A549 (cell line): Measurements from ENCODE around the gene KIF16B.

ENCODE experiments used
- CBX2 ChIP-seq: fragments of 200-600 bp; sonication (generic); IDR thresholded peaks from 2 replicates; pipeline ENCODE4 v1.6.1; 2016; ENCODE audit warnings: low read depth, mild to moderate bottlenecking, borderline replicate concordance
- CEBPB ChIP-seq, 2 experiments: fragments of >200 bp in 1 of 2; sonication (Bioruptor Twin) in 1 of 2; formaldehyde crosslinking in 1 of 2; IDR thresholded peaks; 2 replicates each; pipeline ENCODE4 v1.6.1; 2012 to 2016
- CTCF ChIP-seq: fragments of >200 bp; sonication (Bioruptor Twin); formaldehyde crosslinking; IDR thresholded peaks from 3 replicates; pipeline ENCODE4 v1.5.1; 2016
- EP300 ChIP-seq, 2 experiments: fragments of >200 bp; sonication (Bioruptor Twin); formaldehyde crosslinking; IDR thresholded peaks; 2 replicates in 1 of 2; 3 replicates in 1 of 2; pipeline ENCODE4 v1.6.1; 2016 to 2017
- FOSB ChIP-seq: fragments of 250-450 bp; sonication (Bioruptor Pico); IDR thresholded peaks from 2 replicates; pipeline ENCODE4 v1.5.0; 2020; ENCODE audit warnings: mild to moderate bottlenecking, moderate library complexity
- HDAC2 ChIP-seq: fragments of 200-600 bp; sonication (generic); IDR thresholded peaks from 2 replicates; pipeline ENCODE4 v1.6.1; 2016
- JUNB ChIP-seq: fragments of >200 bp; sonication (Bioruptor Twin); formaldehyde crosslinking; IDR thresholded peaks from 2 replicates; pipeline ENCODE4 v1.6.1; 2016
- MAX ChIP-seq: IDR thresholded peaks from 2 replicates; pipeline ENCODE4 v1.6.1; 2012
- MYC ChIP-seq: IDR thresholded peaks from 2 replicates; pipeline ENCODE4 v1.6.1; 2012; ENCODE audit warnings: mild to moderate bottlenecking, inconsistent platforms, low read length, improper control_type of control experiment, borderline replicate concordance
- NPAS2 ChIP-seq: fragments of 250-450 bp; sonication (Bioruptor Pico); IDR thresholded peaks from 2 replicates; pipeline ENCODE4 v1.8.0; 2022; ENCODE audit warnings: mild to moderate bottlenecking, moderate library complexity, borderline replicate concordance
- PHF8 ChIP-seq: fragments of 200-600 bp; sonication (generic); IDR thresholded peaks from 2 replicates; pipeline ENCODE4 v1.6.1; 2016; ENCODE audit warnings: low read depth, mild to moderate bottlenecking, antibody characterized with exemption, moderate library complexity, borderline replicate concordance
- POLR2A ChIP-seq: IDR thresholded peaks from 2 replicates; pipeline ENCODE4 v1.6.1; 2012; ENCODE audit warnings: mild to moderate bottlenecking, low read length
- RAD21 ChIP-seq, 2 experiments: fragments of >200 bp in 1 of 2; sonication (Bioruptor Twin) in 1 of 2; formaldehyde crosslinking in 1 of 2; IDR thresholded peaks in 1 of 2; conservative IDR thresholded peaks in 1 of 2; 2 replicates in 1 of 2; 3 replicates in 1 of 2; pipeline ENCODE4 v1.6.1; 2012 to 2018; ENCODE audit warnings: inconsistent platforms in 1 of 2
- TF ChIP-seq, protein P1 (sequence below): fragments of 200-600 bp; sonication (generic); IDR thresholded peaks from 2 replicates; pipeline ENCODE4 v1.6.1; 2016; ENCODE audit warnings: antibody characterized with exemption, mild to moderate bottlenecking, moderate library complexity

- TF ChIP-seq POLR2A: no peak
- no peak for TF ChIP-seq EP300 (IDR thresholded peaks at IDR 0.05)
- TF ChIP-seq CTCF: no peak
- no peak for TF ChIP-seq CBX2
- no peak for TF ChIP-seq RAD21 (conservative IDR thresholded peaks at IDR 0.05 in 1 of 2, IDR thresholded peaks at IDR 0.05 in 1 of 2)
- TF ChIP-seq CEBPB (IDR thresholded peaks at IDR 0.05): no peak
- TF ChIP-seq, protein P1, sequence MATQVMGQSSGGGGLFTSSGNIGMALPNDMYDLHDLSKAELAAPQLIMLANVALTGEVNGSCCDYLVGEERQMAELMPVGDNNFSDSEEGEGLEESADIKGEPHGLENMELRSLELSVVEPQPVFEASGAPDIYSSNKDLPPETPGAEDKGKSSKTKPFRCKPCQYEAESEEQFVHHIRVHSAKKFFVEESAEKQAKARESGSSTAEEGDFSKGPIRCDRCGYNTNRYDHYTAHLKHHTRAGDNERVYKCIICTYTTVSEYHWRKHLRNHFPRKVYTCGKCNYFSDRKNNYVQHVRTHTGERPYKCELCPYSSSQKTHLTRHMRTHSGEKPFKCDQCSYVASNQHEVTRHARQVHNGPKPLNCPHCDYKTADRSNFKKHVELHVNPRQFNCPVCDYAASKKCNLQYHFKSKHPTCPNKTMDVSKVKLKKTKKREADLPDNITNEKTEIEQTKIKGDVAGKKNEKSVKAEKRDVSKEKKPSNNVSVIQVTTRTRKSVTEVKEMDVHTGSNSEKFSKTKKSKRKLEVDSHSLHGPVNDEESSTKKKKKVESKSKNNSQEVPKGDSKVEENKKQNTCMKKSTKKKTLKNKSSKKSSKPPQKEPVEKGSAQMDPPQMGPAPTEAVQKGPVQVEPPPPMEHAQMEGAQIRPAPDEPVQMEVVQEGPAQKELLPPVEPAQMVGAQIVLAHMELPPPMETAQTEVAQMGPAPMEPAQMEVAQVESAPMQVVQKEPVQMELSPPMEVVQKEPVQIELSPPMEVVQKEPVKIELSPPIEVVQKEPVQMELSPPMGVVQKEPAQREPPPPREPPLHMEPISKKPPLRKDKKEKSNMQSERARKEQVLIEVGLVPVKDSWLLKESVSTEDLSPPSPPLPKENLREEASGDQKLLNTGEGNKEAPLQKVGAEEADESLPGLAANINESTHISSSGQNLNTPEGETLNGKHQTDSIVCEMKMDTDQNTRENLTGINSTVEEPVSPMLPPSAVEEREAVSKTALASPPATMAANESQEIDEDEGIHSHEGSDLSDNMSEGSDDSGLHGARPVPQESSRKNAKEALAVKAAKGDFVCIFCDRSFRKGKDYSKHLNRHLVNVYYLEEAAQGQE: no peak
- no peak for TF ChIP-seq PHF8
- TF ChIP-seq HDAC2: no peak
- no peak for TF ChIP-seq MAX
- no peak for TF ChIP-seq JUNB
- no peak for TF ChIP-seq MYC
- TF ChIP-seq NPAS2: no peak
- TF ChIP-seq FOSB: no peak
These were observed 46.5 kb downstream of the KIF16B start for GRCh38 chr20:16526433-16527380.
